HG02884 (cell line): ENCODE data around the gene TCEAL1.
"Not testable (repeated sequence)": the region's sequence is repeated elsewhere in the genome, so short reads cannot be mapped to it uniquely, and the experiment has no call there.

ENCODE experiments used
- ATAC-seq: cut with Tn5 transposase; IDR thresholded peaks from one replicate; pipeline ENCODE4 v1.9.1; 2021; ENCODE audit warnings: mild to moderate bottlenecking, moderate library complexity; ENCODE audit not compliant: unreplicated experiment

Gene TCEAL1

GRCh38 chrX:103628386-103629317 is at the start of gene TCEAL1:
Gene TCEAL1, plus strand, starts transcription at chrX:103628975. Its CDS starts 942 bp downstream, at chrX:103629917.
- peak; percentile 57 for ATAC-seq

- ATAC-seq = no peak
These were observed 44.2 kb upstream of the TCEAL1 start for GRCh38 chrX:103584596-103584995.

GRCh38 chrX:103585411-103586313 is 43.1 kb upstream of the TCEAL1 start, which contains the start of gene TCEAL4:
Gene TCEAL4, plus strand, starts transcription at chrX:103585515. Its CDS starts 1,161 bp downstream, at chrX:103586676.
- peak; percentile 82 for ATAC-seq

GRCh38 chrX:103586314-103586646 is 42.5 kb upstream of the TCEAL1 start:
- peak; percentile 27 for ATAC-seq

- ATAC-seq = no peak
These were observed 42.1 kb upstream of the TCEAL1 start for GRCh38 chrX:103586659-103587058.

- ATAC-seq = not testable (repeated sequence)
These were observed 36.5 kb upstream of the TCEAL1 start for GRCh38 chrX:103592295-103592694.

- not testable (repeated sequence) for ATAC-seq
These were observed 33.6 kb upstream of the TCEAL1 start for GRCh38 chrX:103595202-103595601.

- peak; percentile 48 for ATAC-seq
These were observed 21.1 kb upstream of the TCEAL1 start, which contains the start of gene TCEAL3 for GRCh38 chrX:103607364-103608305. Gene TCEAL3, plus strand, starts transcription at chrX:103607963. Its CDS starts 1,102 bp downstream, at chrX:103609065.

- ATAC-seq = peak; percentile 30
These were observed 20.3 kb upstream of the TCEAL1 start for GRCh38 chrX:103608306-103608963.

- ATAC-seq = no peak
These were observed 18.5 kb upstream of the TCEAL1 start for GRCh38 chrX:103610282-103610681.

- ATAC-seq = no peak
These were observed 15.3 kb upstream of the TCEAL1 start for GRCh38 chrX:103613362-103613890.

GRCh38 chrX:103614999-103615398 is 13.8 kb upstream of the TCEAL1 start:
- no peak for ATAC-seq

GRCh38 chrX:103615781-103616371 is 12.9 kb upstream of the TCEAL1 start:
- no peak for ATAC-seq

GRCh38 chrX:103616676-103617186 is 12.0 kb upstream of the TCEAL1 start:
- no peak for ATAC-seq

- no peak for ATAC-seq
These were observed 4.7 kb upstream of the TCEAL1 start for GRCh38 chrX:103624111-103624510.

GRCh38 chrX:103626855-103627254 is 1.9 kb upstream of the TCEAL1 start:
- no peak for ATAC-seq

- no peak for ATAC-seq
These were observed 769 bp downstream of the TCEAL1 start for GRCh38 chrX:103629318-103630170.

- no peak for ATAC-seq
These were observed 1.4 kb downstream of the TCEAL1 start for GRCh38 chrX:103630171-103630511.
